Measurements from ENCODE around the gene AP2B1. TPM values are rescaled to one million over a fixed set of nuclear protein-coding genes. Genes with fewer than 3 reads are reported as not detected.

The AP2B1 gene
- total RNA-seq, 1 donor from 2014 or later = 145 TPM

GRCh38 chr17:35726953-35727460 is 139.9 kb downstream of the AP2B1 start:
- H3K27ac ChIP-seq = no peak overlapping the region
- DNase-seq = no peak
- TF ChIP-seq, protein P1, sequence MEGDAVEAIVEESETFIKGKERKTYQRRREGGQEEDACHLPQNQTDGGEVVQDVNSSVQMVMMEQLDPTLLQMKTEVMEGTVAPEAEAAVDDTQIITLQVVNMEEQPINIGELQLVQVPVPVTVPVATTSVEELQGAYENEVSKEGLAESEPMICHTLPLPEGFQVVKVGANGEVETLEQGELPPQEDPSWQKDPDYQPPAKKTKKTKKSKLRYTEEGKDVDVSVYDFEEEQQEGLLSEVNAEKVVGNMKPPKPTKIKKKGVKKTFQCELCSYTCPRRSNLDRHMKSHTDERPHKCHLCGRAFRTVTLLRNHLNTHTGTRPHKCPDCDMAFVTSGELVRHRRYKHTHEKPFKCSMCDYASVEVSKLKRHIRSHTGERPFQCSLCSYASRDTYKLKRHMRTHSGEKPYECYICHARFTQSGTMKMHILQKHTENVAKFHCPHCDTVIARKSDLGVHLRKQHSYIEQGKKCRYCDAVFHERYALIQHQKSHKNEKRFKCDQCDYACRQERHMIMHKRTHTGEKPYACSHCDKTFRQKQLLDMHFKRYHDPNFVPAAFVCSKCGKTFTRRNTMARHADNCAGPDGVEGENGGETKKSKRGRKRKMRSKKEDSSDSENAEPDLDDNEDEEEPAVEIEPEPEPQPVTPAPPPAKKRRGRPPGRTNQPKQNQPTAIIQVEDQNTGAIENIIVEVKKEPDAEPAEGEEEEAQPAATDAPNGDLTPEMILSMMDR (IDR thresholded peaks at IDR 0.05) = no peak
- no peaks in the 10 kb centered on the region for H3K27me3 ChIP-seq (ENCODE audit: low read depth)
- H3K9me3 ChIP-seq = no peaks in the 10 kb centered on the region
- no peak overlapping the region for H3K4me3 ChIP-seq
- H3K36me3 ChIP-seq = peaks cover 52% of the 10 kb centered on the region
- intact Hi-C loops (cut with DNase I) = no loop called here
- peaks cover 12% of the 10 kb centered on the region for H3K4me1 ChIP-seq
- ATAC-seq = no peak

- TF ChIP-seq, protein P1 (IDR thresholded peaks at IDR 0.05) = no peak
- ATAC-seq = no peak
- DNase-seq = no peak
- intact Hi-C loops (cut with DNase I) = no loop called here
- no peak overlapping the region for H3K4me3 ChIP-seq
- peaks cover 17% of the 10 kb centered on the region for H3K4me1 ChIP-seq
- no peaks in the 10 kb centered on the region for H3K27me3 ChIP-seq (ENCODE audit: low read depth)
- H3K9me3 ChIP-seq = no peaks in the 10 kb centered on the region
- no peak overlapping the region for H3K27ac ChIP-seq
- peaks cover 48% of the 10 kb centered on the region for H3K36me3 ChIP-seq
Observed at GRCh38 chr17:35727635-35728034, 140.5 kb downstream of the AP2B1 start.

GRCh38 chr17:35728551-35728950 is 141.4 kb downstream of the AP2B1 start:
- intact Hi-C loops (cut with DNase I) = no loop called here
- TF ChIP-seq, protein P1 (IDR thresholded peaks at IDR 0.05) = no peak
- H3K36me3 ChIP-seq = peaks cover 39% of the 10 kb centered on the region
- H3K27ac ChIP-seq = no peak overlapping the region
- peaks cover 17% of the 10 kb centered on the region for H3K4me1 ChIP-seq
- H3K4me3 ChIP-seq = no peak overlapping the region
- DNase-seq = no peak
- H3K9me3 ChIP-seq = no peaks in the 10 kb centered on the region
- no peaks in the 10 kb centered on the region for H3K27me3 ChIP-seq (ENCODE audit: low read depth)
- no peak for ATAC-seq

DNA sequence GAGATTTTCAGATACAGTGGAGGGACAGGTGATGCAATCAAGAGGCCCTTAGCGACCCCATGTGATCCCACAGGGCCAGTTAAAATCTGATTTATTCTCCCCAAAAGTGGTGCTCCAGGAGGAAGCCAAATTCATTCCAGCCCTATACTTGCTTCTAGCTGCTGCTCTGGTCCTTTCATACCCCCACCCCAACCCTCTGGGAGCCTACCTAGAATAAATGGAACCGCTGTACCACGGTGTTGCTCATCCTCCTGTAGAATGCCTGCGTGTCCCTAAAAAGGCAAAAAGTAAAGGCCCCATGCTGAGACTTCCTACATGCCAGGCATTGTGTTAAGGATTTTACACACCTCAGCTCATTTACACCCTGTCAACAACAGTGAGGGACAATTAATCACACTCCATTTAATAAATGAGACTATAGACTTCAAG is 142.3 kb downstream of the AP2B1 start:
- TF ChIP-seq, protein P1 (IDR thresholded peaks at IDR 0.05) = no peak
- ATAC-seq (no peak), DNase-seq (no peak)
- Histone ChIP-seq H3K27me3 (ENCODE audit: low read depth) (no peaks in the 10 kb centered on the region), H3K4me1 (peaks cover 17% of the 10 kb centered on the region), H3K36me3 (peaks cover 30% of the 10 kb centered on the region), H3K27ac (no peak overlapping the region), H3K4me3 (no peak overlapping the region), H3K9me3 (no peaks in the 10 kb centered on the region)
- intact Hi-C loops (cut with DNase I) = no loop called here

GRCh38 chr17:35730400-35731005 is 143.4 kb downstream of the AP2B1 start:
- no peaks in the 10 kb centered on the region for H3K9me3 ChIP-seq
- intact Hi-C loops (cut with DNase I) = no loop called here
- H3K27me3 ChIP-seq (ENCODE audit: low read depth) = no peaks in the 10 kb centered on the region
- TF ChIP-seq, protein P1 (IDR thresholded peaks at IDR 0.05) = no peak
- H3K4me3 ChIP-seq = no peak overlapping the region
- DNase-seq (no peak), ATAC-seq (no peak)
- H3K4me1 ChIP-seq = peaks cover 17% of the 10 kb centered on the region
- H3K27ac ChIP-seq = no peak overlapping the region
- peaks cover 19% of the 10 kb centered on the region for H3K36me3 ChIP-seq

All from lower lobe of right lung (tissue), 2 donors.